ENCODE measurements around the gene CREM. TPM values are rescaled to one million over a fixed set of nuclear protein-coding genes. Genes with fewer than 3 reads are reported as not detected.

The CREM gene
- total RNA-seq, 1 experiment from 2014 or later: 20.0 TPM

DNA sequence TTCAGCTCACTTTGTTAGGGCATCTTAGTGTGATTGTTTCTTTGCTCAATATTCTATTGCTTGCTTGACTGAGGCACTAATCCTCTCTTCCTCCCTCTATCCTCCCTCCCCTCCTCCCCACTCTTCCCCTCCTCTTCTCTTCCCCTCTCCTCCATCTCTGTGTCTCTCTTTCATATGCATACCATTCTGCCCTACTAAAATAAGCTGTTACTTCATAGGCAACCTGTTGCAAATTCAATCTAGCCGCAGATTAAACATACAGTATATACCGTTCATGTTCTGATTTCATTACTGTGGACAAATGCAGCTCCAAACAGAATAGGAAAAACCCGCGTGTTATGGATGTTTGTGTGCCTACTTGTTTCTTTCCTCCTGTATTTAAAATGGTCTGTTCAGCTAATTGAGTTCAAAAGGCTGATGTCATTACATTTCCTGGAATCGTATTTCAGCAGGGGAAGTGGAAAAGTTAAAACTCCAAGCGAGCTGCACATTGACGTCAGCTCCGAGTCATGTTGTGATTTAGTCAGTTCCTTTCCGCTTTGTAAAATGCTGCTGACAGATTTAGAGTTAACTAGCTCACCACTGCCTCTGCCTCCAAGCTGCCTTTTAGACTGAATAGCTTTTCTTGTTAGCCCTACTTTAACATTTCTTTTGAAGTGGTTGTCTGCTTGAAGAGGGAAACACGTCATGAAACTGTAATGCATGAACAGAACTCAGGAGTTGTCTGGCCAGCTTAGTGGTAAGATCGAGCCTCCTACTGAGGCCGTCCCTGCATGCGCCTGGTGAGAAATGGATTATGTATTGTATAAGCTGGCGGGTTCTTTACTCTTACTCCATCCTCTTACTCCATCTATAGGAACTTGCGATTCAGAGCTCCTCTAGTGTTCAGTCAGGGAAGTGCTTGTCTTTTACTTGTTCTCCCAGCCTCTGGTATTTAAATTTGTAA is 69.0 kb downstream of the CREM start:
- Histone ChIP-seq H2BK20ac (ENCODE audit: low read depth, low read length, poor library complexity, severe bottlenecking) (no peak overlapping the region), H3K4me1 (ENCODE audit: insufficient read depth, low read length) (peaks cover 2% of the 10 kb centered on the region; the same call in 1 of the 2 replicates), H3K14ac (ENCODE audit: insufficient read depth, low read length) (no peak overlapping the region), H3K4me2 (ENCODE audit: insufficient read depth, insufficient read length, low read length) (peak overlapping the region; percentile 92), H2BK120ac (ENCODE audit: low read depth, low read length, poor library complexity, severe bottlenecking) (no peak overlapping the region), H2AFZ (ENCODE audit: low read length) (peak overlapping the region; percentile 98), H4K8ac (replicated peaks; ENCODE audit: insufficient read length, low read depth, low read length) (no peak overlapping the region), H3K23ac (ENCODE audit: insufficient read length, low read depth, low read length) (no peak overlapping the region), H3K23me2 (ENCODE audit: insufficient read length, low read depth, low read length, poor library complexity, severe bottlenecking) (peaks cover 3% of the 10 kb centered on the region), H3K27me3 (ENCODE audit: insufficient read depth, low read length) (no peaks in the 10 kb centered on the region), H3K9ac (ENCODE audit: extremely low read depth, insufficient read length, low read length) (peak overlapping the region; percentile 39), H2AK5ac (ENCODE audit: insufficient read length, low read length) (no peak overlapping the region), H4K91ac (ENCODE audit: insufficient read length, low read depth, low read length) (no peak overlapping the region), H3K4ac (ENCODE audit: low read depth, low read length) (no peak overlapping the region), H2BK15ac (ENCODE audit: low read depth, low read length) (no peak overlapping the region), H3K9me3 (ENCODE audit: control insufficient read depth, low read depth, low read length) (peaks cover 4% of the 10 kb centered on the region), H4K20me1 (ENCODE audit: control insufficient read depth, insufficient read depth, insufficient read length) (no peaks in the 10 kb centered on the region), H3T11ph (ENCODE audit: low read length) (no peak overlapping the region), H3K79me1 (ENCODE audit: insufficient read depth, low read depth, low read length, poor library complexity, severe bottlenecking) (no peaks in the 10 kb centered on the region), H2BK12ac (ENCODE audit: insufficient read length, low read depth, low read length) (no peak overlapping the region), H2BK5ac (ENCODE audit: insufficient read length, low read length) (no peak overlapping the region), H4K5ac (ENCODE audit: insufficient read length, low read depth, low read length) (no peak overlapping the region), H3K18ac (ENCODE audit: insufficient read length, low read depth, low read length) (peak overlapping the region; percentile 31), H3K79me2 (ENCODE audit: insufficient read depth, low read length) (no peaks in the 10 kb centered on the region; the same call in 1 of the 2 replicates), H3K27ac (ENCODE audit: insufficient read length, low read depth, low read length) (peak overlapping the region; percentile 68), H3K56ac (ENCODE audit: insufficient read length, low read depth, low read length) (no peak overlapping the region)
- H3K9me3 Mint-ChIP-seq: peaks cover 3% of the 10 kb centered on the region in 2 experiments; a peak in 3 of 5 replicates
- no CpG with 5 or more reads among the region's 15 CpGs for WGBS (ENCODE audit: extremely low coverage, insufficient read length, low lambda C conversion rate)
- H3K4me3 Mint-ChIP-seq: peak overlapping the region; percentile 63 to 85
- H3K27me3 Mint-ChIP-seq (ENCODE audit: low read depth): no peaks in the 10 kb centered on the region
- peak; percentile 60 for DNase-seq
- peaks cover 21 to 27% of the 10 kb centered on the region in 2 experiments for H3K4me1 Mint-ChIP-seq
- H3K27ac Mint-ChIP-seq: peak overlapping the region; percentile 94 to 98 (median 95)
- H3K36me3 Mint-ChIP-seq (ENCODE audit: insufficient read depth in 1 of 3, low read depth in 3 of 3): peaks cover 7 to 27% (median 10%) of the 10 kb centered on the region in 3 experiments
- TF ChIP-seq, protein P1, sequence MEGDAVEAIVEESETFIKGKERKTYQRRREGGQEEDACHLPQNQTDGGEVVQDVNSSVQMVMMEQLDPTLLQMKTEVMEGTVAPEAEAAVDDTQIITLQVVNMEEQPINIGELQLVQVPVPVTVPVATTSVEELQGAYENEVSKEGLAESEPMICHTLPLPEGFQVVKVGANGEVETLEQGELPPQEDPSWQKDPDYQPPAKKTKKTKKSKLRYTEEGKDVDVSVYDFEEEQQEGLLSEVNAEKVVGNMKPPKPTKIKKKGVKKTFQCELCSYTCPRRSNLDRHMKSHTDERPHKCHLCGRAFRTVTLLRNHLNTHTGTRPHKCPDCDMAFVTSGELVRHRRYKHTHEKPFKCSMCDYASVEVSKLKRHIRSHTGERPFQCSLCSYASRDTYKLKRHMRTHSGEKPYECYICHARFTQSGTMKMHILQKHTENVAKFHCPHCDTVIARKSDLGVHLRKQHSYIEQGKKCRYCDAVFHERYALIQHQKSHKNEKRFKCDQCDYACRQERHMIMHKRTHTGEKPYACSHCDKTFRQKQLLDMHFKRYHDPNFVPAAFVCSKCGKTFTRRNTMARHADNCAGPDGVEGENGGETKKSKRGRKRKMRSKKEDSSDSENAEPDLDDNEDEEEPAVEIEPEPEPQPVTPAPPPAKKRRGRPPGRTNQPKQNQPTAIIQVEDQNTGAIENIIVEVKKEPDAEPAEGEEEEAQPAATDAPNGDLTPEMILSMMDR (conservative IDR thresholded peaks at IDR 0.05): peak; percentile 82
